ENCODE data around the gene TAF13. TPM values are rescaled to one million over a fixed set of nuclear protein-coding genes. Genes with fewer than 3 reads are reported as not detected.
A peak's percentile ranks its signal among the peaks of the same experiment; 100 is the strongest.
"Not testable (repeated sequence)": the region's sequence is repeated elsewhere in the genome, so short reads cannot be mapped to it uniquely, and the experiment has no call there.

Gene TAF13
- total RNA-seq, 3 donors from 2014 or later (not counting 1 experiment from before 2014, with no cell fraction given), result 44.4 to 54.5 (median 47.2) TPM

GRCh38 chr1:109040627-109040988 lies 35.2 kb downstream of the TAF13 start:
- Mint-ChIP-seq H3K4me1 (peaks cover 14% of the 10 kb centered on the region in 2 donors), H3K4me3 (peak overlapping the region; percentile 91), H3K36me3 (no peaks in the 10 kb centered on the region), H3K9me3 (no peaks in the 10 kb centered on the region), H3K27ac (peak overlapping the region; percentile 79 to 90), H3K27me3 (ENCODE audit: low read depth in 2 of 2) (no peaks in the 10 kb centered on the region)
- WGBS (ENCODE audit: insufficient coverage), result 83% methylated on average over 2 of the region's 3 CpGs
- H3K27ac ChIP-seq (ENCODE audit: low read length), result no peak overlapping the region
- DNase-seq (no peak), ATAC-seq (no peak)
- peaks cover 13% of the 10 kb centered on the region for H3K4me1 ChIP-seq (ENCODE audit: control insufficient read depth, insufficient read depth, low read length)
- intact Hi-C loops (cut with micrococcal nuclease), result loop anchor here (5.0 kb wide), 3 partner anchors 52 to 78 kb away; partner anchors contain the start of genes CLCC1, ELAPOR1 and TMEM167B
- H3K36me3 ChIP-seq (ENCODE audit: control insufficient read depth, insufficient read depth, low read length), result no peaks in the 10 kb centered on the region
- TF ChIP-seq CTCF (IDR thresholded peaks at IDR 0.05), result no peak
- H3K27me3 ChIP-seq (ENCODE audit: control insufficient read depth, insufficient read depth, low read length), result no peaks in the 10 kb centered on the region
- no peaks in the 10 kb centered on the region for H3K9me3 ChIP-seq (ENCODE audit: control insufficient read depth, insufficient read depth, low read length)
- peak overlapping the region; percentile 90 for H3K4me3 ChIP-seq (ENCODE audit: low read length)

GRCh38 chr1:109034382-109034781 lies 41.4 kb downstream of the TAF13 start:
- no peak overlapping the region for H3K4me3 Mint-ChIP-seq
- TF ChIP-seq CTCF (IDR thresholded peaks at IDR 0.05), result no peak
- H3K9me3 ChIP-seq (ENCODE audit: control insufficient read depth, insufficient read depth, low read length), result no peaks in the 10 kb centered on the region
- intact Hi-C loops (cut with micrococcal nuclease), result no loop called here
- 100% methylated on average over 2 of the region's 2 CpGs for WGBS (ENCODE audit: insufficient coverage)
- H3K27me3 Mint-ChIP-seq (ENCODE audit: low read depth in 2 of 2), result no peaks in the 10 kb centered on the region
- ATAC-seq, result no peak
- H3K36me3 Mint-ChIP-seq, result no peaks in the 10 kb centered on the region
- no peaks in the 10 kb centered on the region for H3K36me3 ChIP-seq (ENCODE audit: control insufficient read depth, insufficient read depth, low read length)
- H3K27ac ChIP-seq (ENCODE audit: low read length), result no peak overlapping the region
- H3K27ac Mint-ChIP-seq, result no peak overlapping the region
- DNase-seq, result no peak
- no peaks in the 10 kb centered on the region for H3K9me3 Mint-ChIP-seq
- no peaks in the 10 kb centered on the region for H3K4me1 Mint-ChIP-seq
- H3K4me3 ChIP-seq (ENCODE audit: low read length), result no peak overlapping the region
- no peaks in the 10 kb centered on the region for H3K27me3 ChIP-seq (ENCODE audit: control insufficient read depth, insufficient read depth, low read length)
- H3K4me1 ChIP-seq (ENCODE audit: control insufficient read depth, insufficient read depth, low read length), result no peaks in the 10 kb centered on the region

GRCh38 chr1:109029493-109029892 lies 46.3 kb downstream of the TAF13 start:
- H3K4me3 Mint-ChIP-seq; H3K27ac ChIP-seq (ENCODE audit: low read length); H3K36me3 ChIP-seq (ENCODE audit: control insufficient read depth, insufficient read depth, low read length); H3K4me3 ChIP-seq (ENCODE audit: low read length); DNase-seq; H3K9me3 ChIP-seq (ENCODE audit: control insufficient read depth, insufficient read depth, low read length); H3K4me1 Mint-ChIP-seq; H3K27me3 Mint-ChIP-seq (ENCODE audit: low read depth in 2 of 2); H3K27ac Mint-ChIP-seq; H3K9me3 Mint-ChIP-seq; H3K4me1 ChIP-seq (ENCODE audit: control insufficient read depth, insufficient read depth, low read length); H3K36me3 Mint-ChIP-seq; ATAC-seq; intact Hi-C loops (cut with micrococcal nuclease); H3K27me3 ChIP-seq (ENCODE audit: control insufficient read depth, insufficient read depth, low read length): not testable (repeated sequence)
- WGBS (ENCODE audit: insufficient coverage), result 96% methylated on average over 3 of the region's 8 CpGs

- intact Hi-C loops (cut with micrococcal nuclease), result no loop called here
- Mint-ChIP-seq H3K4me3 (no peak overlapping the region), H3K36me3 (no peaks in the 10 kb centered on the region), H3K9me3 (no peaks in the 10 kb centered on the region), H3K27ac (no peak overlapping the region), H3K27me3 (ENCODE audit: low read depth in 2 of 2) (no peaks in the 10 kb centered on the region), H3K4me1 (no peaks in the 10 kb centered on the region)
- ATAC-seq (no peak), DNase-seq (peak in 1 of 2 donors; percentile 11)
- Histone ChIP-seq H3K27ac (ENCODE audit: low read length) (no peak overlapping the region), H3K36me3 (ENCODE audit: control insufficient read depth, insufficient read depth, low read length) (no peaks in the 10 kb centered on the region), H3K4me1 (ENCODE audit: control insufficient read depth, insufficient read depth, low read length) (no peaks in the 10 kb centered on the region), H3K27me3 (ENCODE audit: control insufficient read depth, insufficient read depth, low read length) (no peaks in the 10 kb centered on the region), H3K9me3 (ENCODE audit: control insufficient read depth, insufficient read depth, low read length) (no peaks in the 10 kb centered on the region), H3K4me3 (ENCODE audit: low read length) (no peak overlapping the region)
- TF ChIP-seq CTCF (IDR thresholded peaks at IDR 0.05), result peak; percentile 30
Measured at GRCh38 chr1:109027841-109028240, 48.0 kb downstream of the TAF13 start.
